HG02798 (cell line): ENCODE results near the gene HM13.
"Not testable (repeated sequence)": the region's sequence is repeated elsewhere in the genome, so short reads cannot be mapped to it uniquely, and the experiment has no call there.

Experiments
- ATAC-seq: cut with Tn5 transposase; IDR thresholded peaks from one replicate; pipeline ENCODE4 v1.9.1; 2021; ENCODE audit warnings: mild to moderate bottlenecking; ENCODE audit not compliant: unreplicated experiment, poor library complexity

The HM13 gene

GRCh38 chr20:31539636-31540035 lies 25.4 kb downstream of the HM13 start:
- ATAC-seq: not testable (repeated sequence)

GRCh38 chr20:31540406-31540805 lies 26.2 kb downstream of the HM13 start:
- no peak for ATAC-seq

- no peak for ATAC-seq
Observed at GRCh38 chr20:31542201-31542842, 28.1 kb downstream of the HM13 start.

GRCh38 chr20:31542963-31543362 lies 28.7 kb downstream of the HM13 start:
- no peak for ATAC-seq

GRCh38 chr20:31543966-31544598 lies 29.8 kb downstream of the HM13 start:
- no peak for ATAC-seq

- ATAC-seq: no peak
Observed at GRCh38 chr20:31544600-31544999, 30.4 kb downstream of the HM13 start.

- not testable (repeated sequence) for ATAC-seq
Observed at GRCh38 chr20:31545621-31546040, 31.4 kb downstream of the HM13 start.

GRCh38 chr20:31547017-31547675 lies 32.9 kb downstream of the HM13 start:
- ATAC-seq: peak; percentile 81

GRCh38 chr20:31547720-31548298 lies 33.6 kb downstream of the HM13 start:
- no peak for ATAC-seq

GRCh38 chr20:31548820-31549512 lies 34.7 kb downstream of the HM13 start:
- no peak for ATAC-seq

- ATAC-seq: no peak
Observed at GRCh38 chr20:31549513-31549880, 35.3 kb downstream of the HM13 start.

GRCh38 chr20:31550099-31550498 lies 35.9 kb downstream of the HM13 start:
- no peak for ATAC-seq

- ATAC-seq: no peak
Observed at GRCh38 chr20:31551163-31552081, 37.2 kb downstream of the HM13 start.

- no peak for ATAC-seq
Observed at GRCh38 chr20:31555203-31555775, 41.0 kb downstream of the HM13 start.

- no peak for ATAC-seq
Observed at GRCh38 chr20:31559704-31560093, 45.5 kb downstream of the HM13 start.

- peak; percentile 50 for ATAC-seq
Observed at GRCh38 chr20:31560094-31560745, 46.0 kb downstream of the HM13 start.

- no peak for ATAC-seq
Observed at GRCh38 chr20:31560746-31561598, 46.7 kb downstream of the HM13 start.

GRCh38 chr20:31562241-31562640 lies 48.0 kb downstream of the HM13 start:
- ATAC-seq: no peak
